ENCODE measurements around the gene NR2C2AP.
A peak's percentile ranks its signal among the peaks of the same experiment; 100 is the strongest.
"Not testable (repeated sequence)": the region's sequence is repeated elsewhere in the genome, so short reads cannot be mapped to it uniquely, and the experiment has no call there.

NR2C2AP gene

DNA sequence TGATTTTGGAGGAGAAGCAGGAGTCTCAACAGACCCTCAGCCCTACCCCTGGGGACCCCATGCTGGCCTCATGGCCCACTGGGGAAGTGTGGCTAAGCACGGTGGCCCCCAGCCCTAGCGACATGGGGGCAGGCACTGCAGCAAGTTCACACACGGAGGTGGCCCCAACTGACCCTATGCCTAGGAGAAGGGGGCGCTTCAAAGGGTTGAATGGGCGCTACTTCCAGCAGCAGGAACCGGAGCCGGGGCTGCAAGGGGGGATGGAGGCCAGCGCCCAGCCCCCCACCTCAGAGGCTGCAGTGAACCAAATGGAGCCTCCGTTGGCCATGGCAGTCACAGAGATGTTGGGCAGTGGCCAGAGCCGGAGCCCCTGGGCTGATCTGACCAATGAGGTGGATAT, 23.4 kb upstream of the NR2C2AP start:
- TF ChIP-seq, protein P1, sequence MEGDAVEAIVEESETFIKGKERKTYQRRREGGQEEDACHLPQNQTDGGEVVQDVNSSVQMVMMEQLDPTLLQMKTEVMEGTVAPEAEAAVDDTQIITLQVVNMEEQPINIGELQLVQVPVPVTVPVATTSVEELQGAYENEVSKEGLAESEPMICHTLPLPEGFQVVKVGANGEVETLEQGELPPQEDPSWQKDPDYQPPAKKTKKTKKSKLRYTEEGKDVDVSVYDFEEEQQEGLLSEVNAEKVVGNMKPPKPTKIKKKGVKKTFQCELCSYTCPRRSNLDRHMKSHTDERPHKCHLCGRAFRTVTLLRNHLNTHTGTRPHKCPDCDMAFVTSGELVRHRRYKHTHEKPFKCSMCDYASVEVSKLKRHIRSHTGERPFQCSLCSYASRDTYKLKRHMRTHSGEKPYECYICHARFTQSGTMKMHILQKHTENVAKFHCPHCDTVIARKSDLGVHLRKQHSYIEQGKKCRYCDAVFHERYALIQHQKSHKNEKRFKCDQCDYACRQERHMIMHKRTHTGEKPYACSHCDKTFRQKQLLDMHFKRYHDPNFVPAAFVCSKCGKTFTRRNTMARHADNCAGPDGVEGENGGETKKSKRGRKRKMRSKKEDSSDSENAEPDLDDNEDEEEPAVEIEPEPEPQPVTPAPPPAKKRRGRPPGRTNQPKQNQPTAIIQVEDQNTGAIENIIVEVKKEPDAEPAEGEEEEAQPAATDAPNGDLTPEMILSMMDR (IDR thresholded peaks at IDR 0.05; ENCODE audit: unreplicated experiment in 3 of 3), result no peak
- Mint-ChIP-seq H3K9me3 (peaks cover 3% of the 10 kb centered on the region), H3K27ac (no peak overlapping the region), H3K4me3 (no peak overlapping the region), H3K36me3 (ENCODE audit: low read depth) (no peaks in the 10 kb centered on the region), H3K27me3 (ENCODE audit: low read depth) (peaks cover 67% of the 10 kb centered on the region), H3K4me1 (no peaks in the 10 kb centered on the region)

DNA sequence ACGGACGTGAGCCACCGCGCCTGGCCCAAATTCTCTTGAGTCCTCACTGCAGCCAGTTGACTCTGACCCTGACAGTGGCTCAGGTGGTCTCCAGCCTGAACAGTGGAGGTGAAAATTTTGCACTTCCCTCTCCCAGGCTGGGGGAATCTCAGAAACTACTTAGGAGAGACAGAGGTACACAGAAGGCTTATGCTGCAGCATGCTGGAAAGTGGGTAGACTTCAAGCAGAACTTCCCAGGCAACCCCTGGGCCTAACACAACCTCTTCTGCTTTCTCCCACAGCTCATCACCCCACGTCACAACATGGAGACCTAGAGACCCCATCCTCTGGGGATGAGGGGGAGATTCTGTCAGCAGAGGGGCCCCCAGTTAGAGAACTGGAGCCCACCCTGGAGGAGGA, 23.0 kb upstream of the NR2C2AP start:
- peaks cover 3% of the 10 kb centered on the region for H3K9me3 Mint-ChIP-seq
- TF ChIP-seq, protein P1 (IDR thresholded peaks at IDR 0.05; ENCODE audit: unreplicated experiment in 3 of 3), result no peak

DNA sequence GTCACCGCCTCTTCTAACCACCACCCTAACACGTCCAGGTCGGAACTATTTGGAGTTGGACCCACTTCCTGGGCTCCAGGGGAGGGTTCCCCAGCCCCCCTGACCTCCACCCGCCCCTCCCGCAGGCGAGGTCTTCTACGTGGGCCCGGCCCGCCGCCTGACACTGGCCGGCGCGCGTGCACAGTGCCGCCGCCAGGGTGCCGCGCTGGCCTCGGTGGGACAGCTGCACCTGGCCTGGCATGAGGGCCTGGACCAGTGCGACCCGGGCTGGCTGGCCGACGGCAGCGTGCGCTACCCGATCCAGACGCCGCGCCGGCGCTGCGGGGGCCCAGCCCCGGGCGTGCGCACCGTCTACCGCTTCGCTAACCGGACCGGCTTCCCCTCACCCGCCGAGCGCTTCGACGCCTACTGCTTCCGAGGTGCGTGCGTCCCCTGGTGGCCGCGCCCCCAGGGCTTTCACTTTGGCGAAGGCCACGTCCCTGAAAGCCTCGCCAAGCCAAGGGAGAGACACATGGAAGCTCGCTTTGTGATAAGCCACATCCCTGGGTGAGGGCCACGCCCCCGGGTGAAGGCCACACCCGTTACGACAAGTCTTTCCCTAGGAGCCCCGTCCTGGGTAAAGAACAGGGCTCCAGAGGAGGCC, 21.8 kb upstream of the NR2C2AP start:
- H3K4me1 Mint-ChIP-seq, result no peaks in the 10 kb centered on the region
- H3K27ac Mint-ChIP-seq, result no peak overlapping the region
- H3K36me3 Mint-ChIP-seq (ENCODE audit: low read depth), result no peaks in the 10 kb centered on the region
- peaks cover 75% of the 10 kb centered on the region for H3K27me3 Mint-ChIP-seq (ENCODE audit: low read depth)
- peak overlapping the region in 2 of 3 experiments; percentile 46 to 57 for H3K4me3 Mint-ChIP-seq
- TF ChIP-seq, protein P1 (IDR thresholded peaks at IDR 0.05; ENCODE audit: unreplicated experiment in 3 of 3), result peak; percentile 30 to 68 (median 55)
- H3K9me3 Mint-ChIP-seq, result no peaks in the 10 kb centered on the region

More for the DNA sequence above, 23.0 kb upstream of the NR2C2AP start:
- Mint-ChIP-seq H3K36me3 (ENCODE audit: low read depth) (no peaks in the 10 kb centered on the region), H3K27me3 (ENCODE audit: low read depth) (peaks cover 67% of the 10 kb centered on the region), H3K27ac (no peak overlapping the region), H3K4me1 (no peaks in the 10 kb centered on the region), H3K4me3 (no peak overlapping the region)

DNA sequence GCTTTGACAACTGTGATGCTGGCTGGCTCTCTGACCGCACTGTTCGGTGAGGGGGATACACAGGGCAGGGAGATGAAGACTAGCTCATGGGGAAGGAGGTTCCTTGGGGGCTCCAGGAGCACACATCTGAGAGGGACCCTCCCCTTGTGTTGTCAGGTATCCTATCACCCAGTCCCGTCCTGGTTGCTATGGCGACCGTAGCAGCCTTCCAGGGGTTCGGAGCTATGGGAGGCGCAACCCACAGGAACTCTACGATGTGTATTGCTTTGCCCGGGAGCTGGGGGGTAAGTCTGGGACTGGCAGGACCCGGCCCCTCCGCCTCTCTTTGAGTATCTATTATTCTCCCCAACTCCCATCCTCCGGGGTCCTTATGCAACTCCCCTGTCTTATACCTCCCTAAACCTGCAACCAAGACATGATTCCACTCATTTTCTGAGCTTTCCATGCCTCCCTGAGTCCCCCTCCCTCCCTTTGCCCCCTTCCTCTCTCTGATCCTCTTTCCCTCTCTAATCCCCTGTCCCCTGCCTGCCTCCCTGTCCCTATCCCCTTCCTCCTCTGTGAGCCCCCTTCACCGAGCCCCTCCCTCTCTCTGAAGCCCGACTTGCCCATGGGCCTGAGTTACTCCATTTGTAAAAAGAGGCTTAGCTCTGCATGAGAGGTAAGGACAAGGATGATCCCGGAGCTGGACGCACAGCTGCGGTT, 21.1 kb upstream of the NR2C2AP start:
- H3K36me3 Mint-ChIP-seq (ENCODE audit: low read depth), result no peaks in the 10 kb centered on the region
- H3K27ac Mint-ChIP-seq, result no peak overlapping the region
- peak overlapping the region in 1 of 3 experiments; percentile 43 for H3K4me3 Mint-ChIP-seq
- no peaks in the 10 kb centered on the region for H3K4me1 Mint-ChIP-seq
- H3K27me3 Mint-ChIP-seq (ENCODE audit: low read depth), result peaks cover 80% of the 10 kb centered on the region
- no peaks in the 10 kb centered on the region for H3K9me3 Mint-ChIP-seq
- TF ChIP-seq, protein P1 (IDR thresholded peaks at IDR 0.05; ENCODE audit: unreplicated experiment in 3 of 3), result no peak

DNA sequence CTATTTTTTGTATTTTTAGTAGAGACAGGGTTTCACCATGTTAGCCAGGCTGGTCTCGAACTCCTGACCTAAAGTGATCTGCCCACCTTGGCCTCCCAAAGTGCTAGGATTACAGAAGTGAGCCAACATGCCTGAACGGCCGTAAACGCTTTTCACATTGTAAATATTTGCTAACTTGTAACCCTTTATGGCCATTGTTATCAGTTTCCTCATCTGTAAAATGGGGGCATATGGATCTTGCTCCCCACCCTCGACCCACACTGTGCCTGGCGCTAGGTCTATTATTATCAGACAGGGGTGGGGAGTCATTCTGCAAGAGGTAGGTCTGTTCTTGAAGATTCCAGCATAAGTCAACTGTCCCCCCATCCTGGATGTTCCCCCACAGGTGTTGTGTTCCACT, 20.4 kb upstream of the NR2C2AP start:
- Mint-ChIP-seq H3K27ac (no peak overlapping the region), H3K4me1 (no peaks in the 10 kb centered on the region), H3K36me3 (ENCODE audit: low read depth) (no peaks in the 10 kb centered on the region), H3K27me3 (ENCODE audit: low read depth) (peaks cover 77% of the 10 kb centered on the region), H3K9me3 (no peaks in the 10 kb centered on the region), H3K4me3 (no peak overlapping the region)
- TF ChIP-seq, protein P1 (IDR thresholded peaks at IDR 0.05; ENCODE audit: unreplicated experiment in 3 of 3), result no peak

DNA sequence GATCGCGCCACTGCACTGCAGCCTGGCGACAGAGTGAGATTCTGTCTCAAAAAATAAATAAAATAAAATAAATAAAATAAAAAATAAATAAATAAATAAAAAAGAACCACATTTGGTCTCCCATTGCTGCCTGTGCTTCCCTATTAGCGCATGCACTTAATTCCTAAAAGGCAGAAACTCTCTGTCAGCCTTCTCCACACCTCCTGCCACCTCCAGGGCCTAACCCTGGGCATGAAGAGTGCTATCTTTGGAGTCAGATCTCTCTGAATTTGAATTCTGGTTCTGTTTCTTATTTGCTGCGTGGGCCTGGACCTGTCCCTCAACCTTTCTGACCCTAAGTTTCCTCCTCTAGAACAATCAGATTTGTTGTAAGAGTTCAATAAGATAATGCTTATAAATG, 19.8 kb upstream of the NR2C2AP start:
- H3K9me3 Mint-ChIP-seq, result no peaks in the 10 kb centered on the region
- H3K27ac Mint-ChIP-seq, result no peak overlapping the region
- H3K4me1 Mint-ChIP-seq, result no peaks in the 10 kb centered on the region
- TF ChIP-seq, protein P1 (IDR thresholded peaks at IDR 0.05; ENCODE audit: unreplicated experiment in 3 of 3), result no peak
- no peak overlapping the region for H3K4me3 Mint-ChIP-seq
- no peaks in the 10 kb centered on the region for H3K36me3 Mint-ChIP-seq (ENCODE audit: low read depth)
- H3K27me3 Mint-ChIP-seq (ENCODE audit: low read depth), result peaks cover 71% of the 10 kb centered on the region

DNA sequence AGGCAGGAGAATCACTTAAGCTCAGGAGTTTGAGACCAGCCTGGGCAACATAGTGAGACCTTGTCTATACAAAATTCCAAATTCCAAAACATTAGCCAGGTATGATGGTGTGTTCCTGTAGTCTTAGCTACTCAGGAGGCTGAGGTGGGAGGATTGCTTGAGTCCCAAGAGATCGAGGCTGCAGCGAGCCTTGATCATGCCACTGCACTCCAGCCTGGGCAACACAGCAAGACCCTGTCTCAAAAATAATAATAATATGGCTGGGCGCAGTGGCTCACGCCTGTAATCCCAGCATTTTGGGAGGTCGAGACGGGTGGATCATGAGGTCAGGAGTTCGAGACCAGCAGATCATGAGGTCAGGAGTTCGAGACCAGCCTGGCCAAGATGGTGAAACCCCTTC, 17.8 kb upstream of the NR2C2AP start:
- not testable (repeated sequence) for H3K4me1 Mint-ChIP-seq; H3K27ac Mint-ChIP-seq; H3K4me3 Mint-ChIP-seq; H3K36me3 Mint-ChIP-seq (ENCODE audit: low read depth); H3K9me3 Mint-ChIP-seq
- peaks cover 70% of the 10 kb centered on the region for H3K27me3 Mint-ChIP-seq (ENCODE audit: low read depth)

Measured in nephron (organoid).